ENCODE measurements around the gene COMP.

DNA sequence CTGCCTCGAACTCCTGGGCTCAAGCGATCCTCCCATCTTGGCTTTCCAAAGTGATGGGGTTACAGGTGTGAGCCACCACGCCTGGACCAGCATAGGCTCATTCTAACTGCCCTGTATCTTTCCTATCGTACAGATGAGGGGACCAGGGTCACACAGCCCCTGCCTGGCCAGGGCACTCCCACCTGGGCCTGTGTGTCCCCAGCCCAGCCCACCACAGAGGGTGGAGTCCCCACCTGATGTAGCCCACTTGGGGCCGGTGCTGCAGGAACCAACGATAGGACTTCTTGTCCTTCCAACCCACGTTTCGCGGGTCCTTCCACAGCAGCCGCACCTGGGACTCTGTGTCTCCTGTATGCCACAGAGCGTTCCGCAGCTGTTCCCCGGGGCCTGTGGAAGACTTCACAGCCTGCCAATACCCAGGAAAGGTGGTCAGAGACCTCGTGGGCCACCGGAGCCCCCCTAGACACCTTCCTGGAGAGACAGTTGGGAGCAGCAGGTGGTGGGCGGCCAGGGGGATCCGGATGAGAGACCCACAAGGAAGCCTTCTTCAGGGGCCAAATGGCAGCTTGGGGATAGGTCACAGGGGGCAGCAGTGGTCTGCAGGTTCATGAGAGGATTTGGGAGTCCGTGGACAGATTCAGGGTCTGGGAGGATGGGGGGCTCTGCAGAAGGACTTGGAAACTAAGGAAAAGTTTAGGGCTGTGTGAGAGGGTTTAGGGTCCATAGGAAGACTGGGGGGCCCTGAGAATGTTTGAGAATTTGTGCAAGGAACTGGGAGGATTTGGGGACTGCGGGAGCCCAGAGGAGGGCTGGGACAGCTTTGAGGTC is 6.9 kb downstream of the COMP start:
- TF ChIP-seq RARB (CRISPR knock-in tag; IDR thresholded peaks at IDR 0.05), result no peak
- TF ChIP-seq ZFP30 (CRISPR knock-in tag; IDR thresholded peaks at IDR 0.05), result no peak
- no peak for TF ChIP-seq GLIS3 (CRISPR knock-in tag; IDR thresholded peaks at IDR 0.05)
- TF ChIP-seq ARNTL (CRISPR knock-in tag; IDR thresholded peaks at IDR 0.05; ENCODE audit: borderline replicate concordance, low read depth), result no peak
- TF ChIP-seq PPARA (CRISPR knock-in tag; IDR thresholded peaks at IDR 0.05; ENCODE audit: borderline replicate concordance), result no peak
- TF ChIP-seq, protein P1, sequence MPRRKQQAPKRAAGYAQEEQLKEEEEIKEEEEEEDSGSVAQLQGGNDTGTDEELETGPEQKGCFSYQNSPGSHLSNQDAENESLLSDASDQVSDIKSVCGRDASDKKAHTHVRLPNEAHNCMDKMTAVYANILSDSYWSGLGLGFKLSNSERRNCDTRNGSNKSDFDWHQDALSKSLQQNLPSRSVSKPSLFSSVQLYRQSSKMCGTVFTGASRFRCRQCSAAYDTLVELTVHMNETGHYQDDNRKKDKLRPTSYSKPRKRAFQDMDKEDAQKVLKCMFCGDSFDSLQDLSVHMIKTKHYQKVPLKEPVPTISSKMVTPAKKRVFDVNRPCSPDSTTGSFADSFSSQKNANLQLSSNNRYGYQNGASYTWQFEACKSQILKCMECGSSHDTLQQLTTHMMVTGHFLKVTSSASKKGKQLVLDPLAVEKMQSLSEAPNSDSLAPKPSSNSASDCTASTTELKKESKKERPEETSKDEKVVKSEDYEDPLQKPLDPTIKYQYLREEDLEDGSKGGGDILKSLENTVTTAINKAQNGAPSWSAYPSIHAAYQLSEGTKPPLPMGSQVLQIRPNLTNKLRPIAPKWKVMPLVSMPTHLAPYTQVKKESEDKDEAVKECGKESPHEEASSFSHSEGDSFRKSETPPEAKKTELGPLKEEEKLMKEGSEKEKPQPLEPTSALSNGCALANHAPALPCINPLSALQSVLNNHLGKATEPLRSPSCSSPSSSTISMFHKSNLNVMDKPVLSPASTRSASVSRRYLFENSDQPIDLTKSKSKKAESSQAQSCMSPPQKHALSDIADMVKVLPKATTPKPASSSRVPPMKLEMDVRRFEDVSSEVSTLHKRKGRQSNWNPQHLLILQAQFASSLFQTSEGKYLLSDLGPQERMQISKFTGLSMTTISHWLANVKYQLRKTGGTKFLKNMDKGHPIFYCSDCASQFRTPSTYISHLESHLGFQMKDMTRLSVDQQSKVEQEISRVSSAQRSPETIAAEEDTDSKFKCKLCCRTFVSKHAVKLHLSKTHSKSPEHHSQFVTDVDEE (CRISPR knock-in tag; IDR thresholded peaks at IDR 0.05), result no peak
- TF ChIP-seq, protein P2, sequence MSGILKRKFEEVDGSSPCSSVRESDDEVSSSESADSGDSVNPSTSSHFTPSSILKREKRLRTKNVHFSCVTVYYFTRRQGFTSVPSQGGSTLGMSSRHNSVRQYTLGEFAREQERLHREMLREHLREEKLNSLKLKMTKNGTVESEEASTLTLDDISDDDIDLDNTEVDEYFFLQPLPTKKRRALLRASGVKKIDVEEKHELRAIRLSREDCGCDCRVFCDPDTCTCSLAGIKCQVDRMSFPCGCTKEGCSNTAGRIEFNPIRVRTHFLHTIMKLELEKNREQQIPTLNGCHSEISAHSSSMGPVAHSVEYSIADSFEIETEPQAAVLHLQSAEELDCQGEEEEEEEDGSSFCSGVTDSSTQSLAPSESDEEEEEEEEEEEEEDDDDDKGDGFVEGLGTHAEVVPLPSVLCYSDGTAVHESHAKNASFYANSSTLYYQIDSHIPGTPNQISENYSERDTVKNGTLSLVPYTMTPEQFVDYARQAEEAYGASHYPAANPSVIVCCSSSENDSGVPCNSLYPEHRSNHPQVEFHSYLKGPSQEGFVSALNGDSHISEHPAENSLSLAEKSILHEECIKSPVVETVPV (CRISPR knock-in tag; IDR thresholded peaks at IDR 0.05), result no peak

Data from SK-N-SH treated with all-trans-retinoic acid at 6 μM for 48 hours (cell line).